HG03469 (cell line): ENCODE results near the gene LIAS.
"Not testable (repeated sequence)": the region's sequence is repeated elsewhere in the genome, so short reads cannot be mapped to it uniquely, and the experiment has no call there.

Source experiments
- ATAC-seq: cut with Tn5 transposase; IDR thresholded peaks from one replicate; pipeline ENCODE4 v1.9.1; 2021; ENCODE audit warnings: mild to moderate bottlenecking, moderate library complexity, moderate number of reproducible peaks; ENCODE audit not compliant: unreplicated experiment

Gene LIAS

GRCh38 chr4:39458505-39459300, at the start of gene LIAS, which contains the start of gene RPL9:
LIAS (plus strand) TSS chr4:39459056; CDS start chr4:39459118, 62 bp downstream.
RPL9 (minus strand) TSS chr4:39458922; CDS start chr4:39458439, 483 bp downstream.
- ATAC-seq, result peak; percentile 66

GRCh38 chr4:39410415-39410814, 48.4 kb upstream of the LIAS start:
- no peak for ATAC-seq

- not testable (repeated sequence) for ATAC-seq
Observed at GRCh38 chr4:39411561-39411960, 47.3 kb upstream of the LIAS start.

DNA sequence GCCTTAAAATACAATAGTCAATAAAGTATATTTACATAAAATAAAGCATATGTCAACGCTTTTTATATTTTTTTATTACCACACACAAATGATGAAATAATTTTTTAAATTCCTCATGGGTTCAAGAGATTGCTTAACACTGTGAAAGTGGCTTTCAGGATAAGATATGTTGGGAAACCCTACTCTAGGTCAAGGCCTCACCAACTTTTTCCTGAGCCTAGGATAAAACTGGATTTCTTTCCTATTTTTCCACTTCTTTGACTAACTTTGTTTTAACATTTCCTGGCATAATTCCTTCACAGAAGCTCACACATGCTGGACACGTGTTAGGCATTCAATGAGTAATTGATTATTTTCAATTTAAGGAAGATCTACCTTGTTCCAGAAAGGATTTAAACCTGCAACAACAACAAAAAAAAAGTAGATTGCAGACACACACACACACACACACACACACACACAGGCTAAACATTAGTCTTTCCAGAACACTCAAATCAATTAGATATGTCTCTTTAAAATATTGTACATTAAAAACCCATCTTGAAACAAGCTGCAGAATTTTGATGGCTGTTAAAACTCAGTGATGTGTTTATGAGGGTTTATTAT, 43.1 kb upstream of the LIAS start:
- no peak for ATAC-seq

- ATAC-seq, result no peak
Observed at GRCh38 chr4:39422247-39422646, 36.6 kb upstream of the LIAS start.

GRCh38 chr4:39425297-39425696, 33.6 kb upstream of the LIAS start:
- ATAC-seq, result not testable (repeated sequence)

- ATAC-seq, result no peak
Observed at GRCh38 chr4:39426728-39427127, 32.1 kb upstream of the LIAS start.

GRCh38 chr4:39427520-39428114, 31.2 kb upstream of the LIAS start:
- no peak for ATAC-seq

GRCh38 chr4:39429476-39430334, 29.2 kb upstream of the LIAS start:
- no peak for ATAC-seq

DNA sequence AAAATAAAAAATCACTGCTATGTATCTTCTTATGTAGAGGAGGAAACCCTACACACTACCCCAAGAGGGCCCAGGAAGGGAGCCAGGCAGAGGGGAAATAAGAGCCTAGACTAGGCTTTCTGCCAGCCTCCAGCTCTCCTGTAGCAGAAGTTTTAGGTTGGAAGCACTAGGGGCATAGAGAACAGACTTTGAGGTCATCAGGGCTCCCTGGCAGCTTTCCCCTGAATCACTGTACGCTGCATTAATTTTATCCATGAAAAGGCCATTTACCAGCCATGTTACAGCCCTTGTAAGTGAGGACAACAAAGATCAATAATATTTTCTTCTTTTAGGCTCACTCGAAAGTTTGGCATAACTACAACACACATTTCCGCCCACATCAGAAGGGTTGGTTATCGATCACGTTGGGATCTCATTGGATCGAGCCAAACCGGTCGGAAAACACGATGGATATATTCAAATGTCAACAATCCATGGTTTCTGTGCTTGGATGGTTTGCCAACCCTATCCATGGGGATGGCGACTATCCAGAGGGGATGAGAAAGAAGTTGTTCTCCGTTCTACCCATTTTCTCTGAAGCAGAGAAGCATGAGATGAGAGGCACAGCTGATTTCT, 24.9 kb upstream of the LIAS start:
- no peak for ATAC-seq

GRCh38 chr4:39435659-39436563, 22.9 kb upstream of the LIAS start:
- no peak for ATAC-seq

- ATAC-seq, result no peak
Observed at GRCh38 chr4:39441593-39441992, 17.3 kb upstream of the LIAS start.

DNA sequence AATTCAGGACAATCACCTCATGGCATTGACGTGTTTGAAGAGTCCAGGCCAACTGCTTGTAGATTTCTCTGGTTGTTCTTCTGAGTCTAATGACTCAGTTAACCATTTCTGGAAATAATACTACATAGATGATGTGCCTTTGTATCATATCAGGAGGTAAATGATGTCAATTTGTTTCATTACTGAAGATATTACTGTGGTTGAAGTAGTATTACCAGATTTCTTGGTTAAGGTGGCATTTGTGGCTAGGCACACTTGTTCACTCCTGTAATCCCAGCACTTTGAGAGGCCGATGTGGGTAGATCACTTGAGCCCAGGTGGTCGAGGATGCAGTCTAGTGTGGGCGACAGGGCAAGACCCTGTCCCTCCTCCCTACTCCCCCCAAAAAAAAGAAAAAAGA, 15.9 kb upstream of the LIAS start:
- no peak for ATAC-seq

DNA sequence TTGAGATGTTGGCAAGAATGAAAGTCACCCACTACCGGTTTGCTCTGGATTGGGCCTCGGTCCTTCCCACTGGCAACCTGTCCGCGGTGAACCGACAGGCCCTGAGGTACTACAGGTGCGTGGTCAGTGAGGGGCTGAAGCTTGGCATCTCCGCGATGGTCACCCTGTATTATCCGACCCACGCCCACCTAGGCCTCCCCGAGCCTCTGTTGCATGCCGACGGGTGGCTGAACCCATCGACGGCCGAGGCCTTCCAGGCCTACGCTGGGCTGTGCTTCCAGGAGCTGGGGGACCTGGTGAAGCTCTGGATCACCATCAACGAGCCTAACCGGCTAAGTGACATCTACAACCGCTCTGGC, 12.4 kb upstream of the LIAS start:
- no peak for ATAC-seq

DNA sequence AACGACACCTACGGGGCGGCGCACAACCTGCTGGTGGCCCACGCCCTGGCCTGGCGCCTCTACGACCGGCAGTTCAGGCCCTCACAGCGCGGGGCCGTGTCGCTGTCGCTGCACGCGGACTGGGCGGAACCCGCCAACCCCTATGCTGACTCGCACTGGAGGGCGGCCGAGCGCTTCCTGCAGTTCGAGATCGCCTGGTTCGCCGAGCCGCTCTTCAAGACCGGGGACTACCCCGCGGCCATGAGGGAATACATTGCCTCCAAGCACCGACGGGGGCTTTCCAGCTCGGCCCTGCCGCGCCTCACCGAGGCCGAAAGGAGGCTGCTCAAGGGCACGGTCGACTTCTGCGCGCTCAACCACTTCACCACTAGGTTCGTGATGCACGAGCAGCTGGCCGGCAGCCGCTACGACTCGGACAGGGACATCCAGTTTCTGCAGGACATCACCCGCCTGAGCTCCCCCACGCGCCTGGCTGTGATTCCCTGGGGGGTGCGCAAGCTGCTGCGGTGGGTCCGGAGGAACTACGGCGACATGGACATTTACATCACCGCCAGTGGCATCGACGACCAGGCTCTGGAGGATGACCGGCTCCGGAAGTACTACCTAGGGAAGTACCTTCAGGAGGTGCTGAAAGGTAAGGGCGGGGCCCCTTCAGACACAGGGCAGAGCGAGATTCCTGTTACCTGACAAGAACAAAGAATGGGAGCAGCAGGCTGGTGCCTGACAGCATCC, 11.8 kb upstream of the LIAS start:
- peak; percentile 70 for ATAC-seq

GRCh38 chr4:39450618-39451017, 8.2 kb upstream of the LIAS start:
- ATAC-seq, result no peak

GRCh38 chr4:39451423-39452023, 7.3 kb upstream of the LIAS start:
- ATAC-seq, result no peak

- no peak for ATAC-seq
Observed at GRCh38 chr4:39452153-39452859, 6.5 kb upstream of the LIAS start.
